ENCODE measurements around the gene PRDM10.

PRDM10 gene

GRCh38 chr11:130003717-130004001, 1.0 kb upstream of the PRDM10 start:
- no peak for DNase-seq

- DNase-seq, result peak; percentile 95
Observed at GRCh38 chr11:130002846-130003716, 446 bp upstream of the PRDM10 start.

DNA sequence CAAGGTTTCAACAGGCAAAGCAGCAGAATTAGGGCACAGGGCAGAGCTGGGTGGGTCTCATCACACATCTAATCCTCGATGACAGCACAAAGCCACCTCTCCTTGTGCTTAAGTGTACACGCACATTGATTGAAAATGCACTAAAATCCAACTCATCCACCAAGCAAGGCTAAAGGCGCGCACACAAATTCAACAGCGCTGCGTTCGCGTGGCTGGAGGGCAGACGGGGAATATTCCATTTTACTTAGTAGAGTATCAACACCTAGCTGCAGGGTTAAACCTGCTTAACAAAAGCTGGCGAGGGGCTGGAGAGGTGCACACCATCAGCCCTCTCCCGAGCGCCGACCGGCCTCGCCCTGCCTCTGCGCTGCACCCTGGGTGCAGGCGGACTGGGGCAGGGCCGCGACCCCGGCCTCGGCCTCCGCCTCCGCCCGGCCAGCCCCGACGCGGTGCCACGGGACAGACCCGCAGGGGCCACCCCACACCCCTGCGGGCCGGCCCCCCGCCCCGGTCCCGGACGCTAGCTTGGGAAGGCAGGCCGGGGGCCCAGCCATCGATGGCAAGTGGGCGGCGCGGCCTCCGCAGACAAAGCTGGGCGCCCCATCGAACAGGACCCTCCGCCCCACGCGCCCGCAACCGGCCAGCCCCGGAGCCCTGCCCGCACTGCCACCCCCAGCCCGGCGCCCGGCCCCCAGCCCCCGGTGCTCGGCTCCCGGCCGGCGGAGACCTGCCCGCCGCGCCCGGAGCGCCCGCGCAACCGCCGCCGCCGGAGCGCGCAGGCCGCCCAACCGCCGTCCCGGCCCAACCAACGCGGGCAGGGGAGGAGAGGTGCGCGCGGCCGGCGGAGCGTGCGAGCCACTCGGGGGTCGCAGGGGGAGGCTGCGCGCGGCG, 929 bp downstream of the PRDM10 start:
- no peak for DNase-seq

- DNase-seq, result no peak
Observed at GRCh38 chr11:130000552-130001176, 2.0 kb downstream of the PRDM10 start.

GRCh38 chr11:129999407-129999806, 3.2 kb downstream of the PRDM10 start:
- no peak for DNase-seq

- no peak for DNase-seq
Observed at GRCh38 chr11:129998905-129999304, 3.7 kb downstream of the PRDM10 start.

DNA sequence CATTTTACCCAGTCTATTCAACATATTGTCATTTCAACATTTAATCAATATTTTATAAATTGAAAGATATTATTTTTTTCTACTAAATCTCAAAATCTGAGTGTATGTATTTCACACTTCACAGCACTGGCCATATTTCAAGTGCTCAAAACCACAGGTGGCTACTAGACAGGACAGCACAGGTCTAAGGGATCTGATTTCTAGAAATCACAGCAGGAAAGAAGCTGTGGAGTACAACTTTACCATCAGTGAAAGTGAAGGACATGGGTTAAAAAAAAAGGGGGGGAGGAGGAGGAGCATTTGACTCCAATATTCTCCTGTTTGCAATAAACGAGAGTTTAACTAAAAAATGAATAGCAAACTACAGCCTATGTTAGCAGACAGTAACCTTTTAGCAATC, 4.5 kb downstream of the PRDM10 start:
- DNase-seq, result no peak

GRCh38 chr11:129997513-129997912, 5.1 kb downstream of the PRDM10 start:
- no peak for DNase-seq

GRCh38 chr11:129996113-129996870, 6.3 kb downstream of the PRDM10 start:
- no peak for DNase-seq

DNA sequence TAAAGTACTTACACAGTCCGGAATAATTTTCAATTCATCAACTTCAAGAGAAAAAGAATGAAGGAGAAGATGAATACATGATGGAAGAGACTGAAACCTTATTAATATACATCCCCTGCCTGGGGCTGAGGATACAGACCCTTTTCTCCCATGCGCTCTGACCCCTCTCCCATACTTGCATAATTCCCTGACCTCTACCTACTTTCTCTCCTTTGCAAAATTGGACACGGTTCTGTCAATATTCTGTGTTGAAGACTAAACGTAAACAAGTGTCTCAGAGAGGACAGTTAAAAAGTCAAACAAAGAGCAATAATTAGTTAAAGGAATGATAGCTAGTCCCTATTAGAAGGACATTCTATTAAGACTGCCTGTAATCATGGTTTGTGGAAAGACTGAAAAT, 7.5 kb downstream of the PRDM10 start:
- no peak for DNase-seq

GRCh38 chr11:129992161-129992944, 10.3 kb downstream of the PRDM10 start:
- peak; percentile 27 for DNase-seq

DNA sequence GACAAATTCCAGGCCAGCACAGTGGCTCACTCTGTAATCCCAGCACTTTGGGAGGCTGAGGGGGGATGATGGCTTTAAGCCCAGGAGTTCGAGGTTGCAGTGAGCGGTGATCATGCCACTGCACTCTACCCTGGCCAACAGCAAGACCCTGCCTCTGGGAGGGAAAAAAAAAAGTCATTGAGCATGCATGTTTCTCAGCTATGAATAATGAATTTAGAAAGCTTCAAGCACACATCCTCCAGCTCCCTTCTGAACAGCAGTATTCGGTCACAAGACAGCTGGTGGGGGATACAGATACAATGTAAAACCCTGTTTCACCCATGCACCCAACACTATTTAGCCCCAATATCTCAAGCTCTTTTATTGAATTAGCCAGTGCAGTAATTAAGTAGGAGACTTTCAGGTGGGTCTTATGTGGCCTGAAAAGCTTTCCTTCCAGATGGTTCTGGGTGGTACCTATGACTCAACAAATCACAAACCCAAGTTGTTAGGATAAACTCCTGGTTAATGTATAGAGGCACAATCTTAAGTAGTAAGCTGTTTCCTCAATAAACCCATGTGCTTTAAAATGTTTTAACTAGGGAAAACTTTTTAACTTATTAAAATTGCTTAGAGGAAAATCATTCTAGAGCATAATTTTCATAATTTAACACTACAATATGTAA, 13.4 kb downstream of the PRDM10 start:
- no peak for DNase-seq

- DNase-seq, result no peak
Observed at GRCh38 chr11:129987950-129988349, 14.7 kb downstream of the PRDM10 start.

GRCh38 chr11:129985823-129986222, 16.8 kb downstream of the PRDM10 start:
- DNase-seq, result no peak

DNA sequence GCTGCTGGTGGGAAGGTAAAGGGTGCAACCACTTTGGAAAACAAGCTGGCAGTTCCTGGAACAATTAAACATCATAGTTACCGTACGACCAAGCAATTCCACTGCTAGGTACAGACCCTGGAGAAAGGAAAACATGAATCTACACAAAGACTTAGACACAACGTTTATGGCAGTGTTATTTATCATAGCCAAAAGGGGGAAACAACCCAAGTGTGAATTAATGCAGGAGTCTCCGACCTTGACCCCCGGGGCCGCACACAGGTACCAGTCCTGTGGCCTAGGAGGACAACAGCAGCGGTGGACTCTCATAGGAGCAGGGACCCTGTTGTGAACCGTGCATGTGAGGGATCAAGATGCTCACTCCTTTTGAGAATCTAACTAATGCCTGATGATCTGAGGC, 22.5 kb downstream of the PRDM10 start:
- no peak for DNase-seq

DNA sequence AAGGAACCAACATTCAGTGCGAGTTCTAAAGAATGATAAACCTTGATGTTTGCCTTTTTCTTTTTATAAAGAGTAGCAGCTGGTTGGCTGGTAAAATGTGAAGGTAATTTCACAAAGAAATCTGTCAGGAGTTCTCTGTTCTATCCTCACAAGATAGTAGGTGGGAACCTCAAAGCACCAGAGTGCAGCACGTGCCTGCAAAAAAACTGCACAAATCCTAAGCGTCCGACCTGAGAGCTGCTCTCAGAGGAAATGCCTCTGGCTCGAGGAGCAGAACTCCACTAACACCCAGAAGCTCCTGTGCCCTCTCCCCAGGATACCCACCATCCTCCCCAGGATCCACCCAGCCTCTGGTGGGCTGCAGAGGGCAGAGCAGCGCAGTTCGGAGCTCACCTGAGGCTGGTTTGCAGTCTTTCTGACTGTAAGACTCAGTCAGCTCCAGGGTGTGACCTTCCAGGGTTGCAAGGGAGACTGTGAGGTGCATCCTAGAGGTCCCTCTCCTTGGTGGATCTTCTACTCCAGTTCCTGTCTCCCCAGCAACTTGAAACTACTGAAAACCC, 23.5 kb downstream of the PRDM10 start:
- DNase-seq, result no peak

DNA sequence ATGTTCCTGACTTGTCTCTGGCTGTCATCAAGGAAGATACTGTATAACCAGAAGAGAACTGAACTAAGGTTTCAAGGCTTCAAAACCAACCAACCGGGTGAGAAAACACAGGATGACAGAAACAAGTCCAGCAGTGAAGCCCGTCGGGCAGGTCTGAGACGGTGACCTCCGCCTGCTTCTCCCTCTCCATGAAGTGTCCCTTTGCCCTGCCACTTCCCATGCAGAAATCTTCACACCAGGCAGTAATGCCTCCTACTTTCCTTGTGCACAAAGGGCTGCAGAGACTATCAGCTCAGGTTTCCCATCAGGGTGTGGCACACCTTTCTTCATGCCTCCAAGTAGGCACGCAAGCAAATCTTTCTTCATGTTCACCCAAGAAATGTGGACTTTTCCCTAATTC, 24.2 kb downstream of the PRDM10 start:
- DNase-seq, result no peak

DNA sequence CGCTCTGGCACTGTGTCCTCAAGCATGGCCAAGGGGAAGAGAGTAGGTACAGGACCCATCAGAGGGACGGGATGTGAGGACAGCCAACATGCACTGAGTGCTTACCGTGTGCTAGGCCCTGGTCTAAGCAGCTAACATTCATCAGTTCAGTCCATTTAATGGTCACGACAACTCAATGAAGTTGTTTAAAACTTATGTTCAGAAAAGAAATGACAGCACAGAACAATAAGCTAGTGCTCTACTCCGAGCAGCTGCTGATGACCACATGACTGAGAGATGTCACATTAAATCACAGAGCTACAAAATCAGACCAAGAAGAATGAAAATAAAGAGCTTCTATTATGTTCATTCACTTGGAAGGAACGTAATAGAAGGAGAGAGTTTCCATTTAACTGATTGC, 26.3 kb downstream of the PRDM10 start:
- no peak for DNase-seq

DNA sequence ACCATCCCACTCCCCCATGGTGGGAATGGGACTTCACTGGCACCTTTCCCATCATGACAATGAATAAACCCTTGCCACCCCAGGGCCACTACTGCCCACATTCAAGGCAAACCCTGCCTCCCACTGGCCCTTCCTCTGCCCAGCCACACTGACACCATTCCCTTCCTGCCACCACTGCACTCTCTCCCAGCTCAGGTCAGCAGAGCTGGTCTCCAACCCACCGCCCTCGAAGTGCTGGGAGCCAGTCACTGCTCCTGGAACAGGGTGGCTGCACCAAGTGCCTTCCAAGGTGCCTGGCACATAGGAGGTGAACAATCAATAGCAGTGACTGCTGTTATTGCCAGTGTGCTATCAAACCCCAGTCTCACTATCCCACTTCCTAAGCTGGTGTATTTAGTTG, 27.1 kb downstream of the PRDM10 start:
- DNase-seq, result no peak

DNA sequence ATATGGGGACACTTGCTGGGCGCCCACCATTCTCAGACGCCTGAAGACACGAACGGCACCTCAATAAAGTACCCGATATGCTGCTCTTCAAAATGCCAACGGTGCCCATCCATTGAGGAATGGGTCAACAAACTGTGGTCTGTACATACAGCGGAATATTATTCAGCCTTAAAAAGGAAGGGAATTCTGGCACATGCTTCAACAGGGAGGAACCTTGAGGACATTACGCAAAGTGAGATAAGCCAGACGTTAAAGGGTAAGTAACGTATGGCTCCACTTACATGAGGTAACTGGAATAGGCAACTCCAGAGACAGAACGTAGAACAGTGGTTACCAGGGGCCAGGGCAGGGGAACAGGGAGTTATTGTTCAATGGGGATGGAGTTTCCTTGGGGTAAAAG, 28.0 kb downstream of the PRDM10 start:
- DNase-seq, result no peak

DNA sequence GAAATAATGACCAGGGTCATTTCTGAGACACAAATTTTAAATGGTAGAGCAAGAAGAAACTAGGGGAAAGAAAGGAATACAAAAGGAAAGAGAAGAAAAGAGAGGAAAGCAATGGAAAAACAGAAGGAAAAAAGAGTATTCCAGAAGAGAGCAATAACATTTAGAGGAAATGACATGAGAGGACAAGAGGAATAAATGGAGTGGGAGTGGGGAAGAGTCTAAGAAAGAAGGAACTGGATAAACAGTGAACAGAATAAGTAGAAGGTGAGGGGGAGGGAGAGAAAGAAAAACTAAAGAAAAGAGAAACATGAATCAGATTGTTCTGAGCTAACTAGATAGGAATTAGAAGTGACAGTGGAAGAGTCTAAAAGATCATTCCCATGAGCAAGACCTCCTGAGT, 28.4 kb downstream of the PRDM10 start:
- DNase-seq, result no peak
